ENCODE measurements around the gene DTNBP1.

DTNBP1 gene

GRCh38 chr6:15690510-15690909, 27.7 kb upstream of the DTNBP1 start:
- H3K9me3 ChIP-seq (replicated peaks; ENCODE audit: insufficient read depth, low read length), result no peaks in the 10 kb centered on the region
- H4K20me1 ChIP-seq (ENCODE audit: insufficient read depth, low read length), result no peaks in the 10 kb centered on the region
- no peak overlapping the region for H3K9ac ChIP-seq (ENCODE audit: low read length)
- no peak overlapping the region for H3K4me3 ChIP-seq (ENCODE audit: low read length)
- no peaks in the 10 kb centered on the region for H3K27me3 ChIP-seq (replicated peaks; ENCODE audit: insufficient read depth, low read length)
- no peak for DNase-seq
- no peak for TF ChIP-seq EZH2 (optimal IDR thresholded peaks at IDR 0.05; ENCODE audit: low read depth, low read length)
- no peak for TF ChIP-seq CTCF (IDR thresholded peaks at IDR 0.05; ENCODE audit: low read length)
- no peak for TF ChIP-seq EZH2phosphoT487 (IDR thresholded peaks at IDR 0.05; ENCODE audit: low read length)
- no peaks in the 10 kb centered on the region for H3F3A ChIP-seq (ENCODE audit: insufficient read depth, low read length)
- H3K27ac ChIP-seq (ENCODE audit: low read length), result no peak overlapping the region
- no peaks in the 10 kb centered on the region for H3K9me2 ChIP-seq (replicated peaks; ENCODE audit: insufficient read depth, low read length)
- peaks cover 6% of the 10 kb centered on the region for H3K4me1 ChIP-seq (ENCODE audit: low read length)
- peak overlapping the region; percentile 67 for H3K4me2 ChIP-seq (ENCODE audit: low read depth, low read length)
- H3K36me3 ChIP-seq (replicated peaks; ENCODE audit: insufficient read depth, low read length), result no peaks in the 10 kb centered on the region
- H2AFZ ChIP-seq (ENCODE audit: low read length), result peak overlapping the region; percentile 38
- H3K79me2 ChIP-seq (ENCODE audit: low read length), result no peaks in the 10 kb centered on the region

GRCh38 chr6:15689586-15690482, 27.0 kb upstream of the DTNBP1 start:
- H3K79me2 ChIP-seq (ENCODE audit: low read length), result no peaks in the 10 kb centered on the region

GRCh38 chr6:15685619-15686018, 22.8 kb upstream of the DTNBP1 start:
- no peaks in the 10 kb centered on the region for H3K27me3 ChIP-seq (replicated peaks; ENCODE audit: insufficient read depth, low read length)
- H3K36me3 ChIP-seq (replicated peaks; ENCODE audit: insufficient read depth, low read length), result no peaks in the 10 kb centered on the region
- no peaks in the 10 kb centered on the region for H3K9me2 ChIP-seq (replicated peaks; ENCODE audit: insufficient read depth, low read length)
- H2AFZ ChIP-seq (ENCODE audit: low read length), result no peak overlapping the region
- H3K27ac ChIP-seq (ENCODE audit: low read length), result no peak overlapping the region
- H3K4me1 ChIP-seq (ENCODE audit: low read length), result peaks cover 2% of the 10 kb centered on the region
- H3F3A ChIP-seq (ENCODE audit: insufficient read depth, low read length), result no peaks in the 10 kb centered on the region
- no peak overlapping the region for H3K4me3 ChIP-seq (ENCODE audit: low read length)
- DNase-seq, result no peak
- TF ChIP-seq EZH2 (optimal IDR thresholded peaks at IDR 0.05; ENCODE audit: low read depth, low read length) (no peak), EZH2phosphoT487 (IDR thresholded peaks at IDR 0.05; ENCODE audit: low read length) (no peak), CTCF (IDR thresholded peaks at IDR 0.05; ENCODE audit: low read length) (no peak)
- H3K79me2 ChIP-seq (ENCODE audit: low read length), result no peaks in the 10 kb centered on the region
- H3K4me2 ChIP-seq (ENCODE audit: low read depth, low read length), result no peak overlapping the region
- H3K9ac ChIP-seq (ENCODE audit: low read length), result no peak overlapping the region
- no peaks in the 10 kb centered on the region for H3K9me3 ChIP-seq (replicated peaks; ENCODE audit: insufficient read depth, low read length)
- H4K20me1 ChIP-seq (ENCODE audit: insufficient read depth, low read length), result no peaks in the 10 kb centered on the region

More at GRCh38 chr6:15689586-15690482, 27.0 kb upstream of the DTNBP1 start:
- H3K9me2 ChIP-seq (replicated peaks; ENCODE audit: insufficient read depth, low read length), result no peaks in the 10 kb centered on the region
- 0 out of 2 replicates have a peak overlapping the region, but pooled peaks have one; percentile 38 for H2AFZ ChIP-seq (ENCODE audit: low read length)
- no peaks in the 10 kb centered on the region for H3K9me3 ChIP-seq (replicated peaks; ENCODE audit: insufficient read depth, low read length)
- H3K27ac ChIP-seq (ENCODE audit: low read length), result no peak overlapping the region
- no peak overlapping the region for H3K9ac ChIP-seq (ENCODE audit: low read length)
- no peak overlapping the region for H3K4me2 ChIP-seq (ENCODE audit: low read depth, low read length)
- H3F3A ChIP-seq (ENCODE audit: insufficient read depth, low read length), result no peaks in the 10 kb centered on the region
- peaks cover 6% of the 10 kb centered on the region for H3K4me1 ChIP-seq (ENCODE audit: low read length)
- no peaks in the 10 kb centered on the region for H4K20me1 ChIP-seq (ENCODE audit: insufficient read depth, low read length)
- no peak overlapping the region for H3K4me3 ChIP-seq (ENCODE audit: low read length)
- TF ChIP-seq CTCF (IDR thresholded peaks at IDR 0.05; ENCODE audit: low read length), result no peak
- no peak for TF ChIP-seq EZH2phosphoT487 (IDR thresholded peaks at IDR 0.05; ENCODE audit: low read length)
- TF ChIP-seq EZH2 (optimal IDR thresholded peaks at IDR 0.05; ENCODE audit: low read depth, low read length), result no peak
- DNase-seq, result no peak
- no peaks in the 10 kb centered on the region for H3K27me3 ChIP-seq (replicated peaks; ENCODE audit: insufficient read depth, low read length)
- H3K36me3 ChIP-seq (replicated peaks; ENCODE audit: insufficient read depth, low read length), result no peaks in the 10 kb centered on the region
